HG02588 (cell line): Measurements from ENCODE around the gene HERPUD1.
A peak's percentile ranks its signal among the peaks of the same experiment; 100 is the strongest.

Source experiments
- ATAC-seq: cut with Tn5 transposase; IDR thresholded peaks from one replicate; pipeline ENCODE4 v1.9.1; 2021; ENCODE audit warnings: mild to moderate bottlenecking, moderate library complexity; ENCODE audit not compliant: unreplicated experiment

The HERPUD1 gene

GRCh38 chr16:56910654-56911539 lies 21.0 kb upstream of the HERPUD1 start:
- ATAC-seq, result no peak

- peak; percentile 67 for ATAC-seq
Observed at GRCh38 chr16:56911771-56912571, 20.0 kb upstream of the HERPUD1 start.

DNA sequence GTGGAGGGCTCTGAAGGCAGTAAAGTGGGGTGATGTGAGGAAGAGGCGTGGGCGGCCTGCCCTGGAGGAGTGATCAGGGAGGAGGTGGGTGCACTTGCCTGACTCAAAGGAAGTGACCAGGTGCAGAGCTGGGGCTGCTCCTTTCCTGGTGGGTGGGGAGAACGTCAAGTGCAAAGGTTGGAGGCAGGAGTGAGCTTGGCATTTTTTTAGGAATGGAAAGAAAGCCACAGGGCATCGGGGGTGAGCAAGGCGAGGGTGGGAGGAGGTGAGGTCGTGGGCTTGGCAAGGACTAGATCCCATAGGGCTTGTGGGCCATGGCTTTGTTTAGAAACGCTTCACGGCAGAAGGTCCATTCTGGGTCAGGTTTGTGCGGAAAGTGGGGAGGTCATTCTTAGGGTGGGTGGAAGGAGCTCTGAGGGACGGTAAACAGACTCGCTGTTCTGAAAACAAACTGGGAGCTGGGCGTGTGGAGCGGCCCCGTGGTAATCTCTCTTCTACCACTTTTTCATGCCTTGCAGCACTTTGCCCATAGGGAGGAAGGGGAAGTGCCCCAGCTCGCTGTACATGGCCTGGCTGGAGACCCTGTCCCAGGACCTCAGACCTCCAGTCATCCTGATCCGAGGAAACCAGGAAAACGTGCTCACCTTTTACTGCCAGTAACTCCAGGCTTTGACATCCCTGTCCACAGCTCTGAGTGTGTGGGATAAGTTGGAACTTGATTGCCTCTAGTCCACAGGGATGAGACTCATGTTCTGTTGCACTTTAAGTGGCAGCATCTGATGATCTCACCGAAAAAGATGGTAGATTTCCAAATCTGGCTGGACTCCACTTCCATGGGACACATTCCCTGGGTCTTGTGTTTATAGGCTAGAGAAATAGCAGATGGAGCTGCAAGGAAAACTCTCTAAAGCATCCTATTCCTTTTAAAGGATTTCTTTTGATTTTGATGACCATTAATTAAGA lies 18.9 kb upstream of the HERPUD1 start:
- ATAC-seq, result no peak

DNA sequence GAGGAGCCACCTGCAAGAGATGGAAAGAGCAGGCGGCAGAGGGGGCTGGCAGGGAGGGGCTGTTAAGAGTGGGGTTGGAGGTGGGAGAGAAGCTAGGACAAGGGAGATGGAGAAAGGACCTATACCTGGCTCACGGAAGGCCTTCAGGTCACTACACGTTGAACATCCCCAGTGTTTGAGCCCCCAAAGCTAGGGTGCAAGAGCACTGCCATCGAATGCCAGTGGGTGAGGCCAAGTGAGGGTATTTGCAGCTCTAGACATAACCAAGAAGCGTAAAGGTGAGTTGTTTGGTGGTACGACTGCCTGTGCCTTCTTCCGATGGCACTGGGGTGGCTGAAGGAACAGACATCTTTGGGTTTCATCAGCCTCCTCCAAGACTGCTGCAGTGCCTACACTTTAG lies 17.0 kb upstream of the HERPUD1 start:
- no peak for ATAC-seq

GRCh38 chr16:56915336-56916119 lies 16.4 kb upstream of the HERPUD1 start:
- ATAC-seq, result no peak

DNA sequence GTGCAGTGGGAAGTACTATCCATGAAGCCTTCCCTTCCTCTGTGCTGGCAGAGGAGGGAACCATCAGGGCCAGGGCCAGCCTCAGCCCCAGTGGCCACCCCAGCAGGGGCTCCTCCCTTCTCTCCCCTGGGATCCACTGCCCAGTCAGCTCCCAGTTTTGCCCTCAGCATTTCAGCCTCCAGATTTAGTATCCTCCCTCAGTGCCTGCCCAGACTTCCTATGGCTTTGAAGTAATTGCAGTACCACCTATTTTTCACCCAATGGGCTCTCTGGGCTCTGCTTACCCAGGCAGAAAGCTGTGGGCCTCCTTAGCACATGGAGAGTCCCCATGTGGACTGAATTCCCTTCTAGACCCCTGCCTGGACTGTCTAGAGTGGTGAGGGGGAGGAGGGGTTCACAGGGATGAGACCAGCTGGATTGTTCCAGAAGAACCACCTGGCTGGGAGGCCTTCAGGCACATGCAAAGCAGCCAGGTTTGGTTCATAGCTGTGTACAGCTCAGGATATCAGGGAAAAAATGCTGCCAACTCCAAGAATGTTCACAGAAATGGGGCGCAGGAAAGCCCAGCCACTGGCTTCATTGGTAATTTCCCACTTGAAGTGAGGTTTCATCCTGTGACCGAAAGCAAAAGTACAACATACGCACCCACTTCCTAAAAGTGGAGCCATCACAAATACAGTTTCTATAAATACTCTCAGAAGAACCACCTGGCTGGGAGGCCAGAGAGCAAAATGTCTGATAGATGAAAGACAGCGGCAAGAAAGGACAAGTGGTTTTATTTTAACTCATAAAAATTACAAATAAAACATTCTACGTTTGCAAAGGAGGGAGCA lies 15.2 kb upstream of the HERPUD1 start:
- peak; percentile 71 for ATAC-seq

DNA sequence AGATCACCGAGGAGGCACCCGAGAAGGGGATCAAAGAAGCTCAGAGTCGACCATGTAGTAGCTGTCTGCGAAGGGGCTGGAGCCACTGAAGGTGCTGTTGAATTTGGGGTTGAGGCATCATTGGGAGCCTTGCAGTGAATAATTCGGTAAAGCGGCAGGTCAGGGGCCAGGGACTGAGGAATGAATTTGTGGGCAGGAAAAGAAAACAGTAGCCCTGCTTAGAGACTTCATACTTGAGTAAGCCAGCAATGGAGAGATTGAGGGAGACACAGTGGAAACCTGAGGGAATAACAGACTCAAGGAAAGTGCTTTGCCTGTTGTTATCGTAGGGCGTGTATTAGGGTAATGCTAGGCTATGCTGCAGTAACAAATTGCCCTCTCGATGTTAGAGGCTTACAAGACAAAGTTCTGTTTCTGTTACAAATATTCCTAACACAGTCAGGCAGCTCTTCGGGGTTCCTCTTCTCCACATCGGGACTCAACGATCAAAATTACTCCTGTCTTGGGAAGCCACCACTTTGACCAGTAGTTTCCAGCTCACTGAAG lies 13.4 kb upstream of the HERPUD1 start:
- no peak for ATAC-seq

GRCh38 chr16:56919099-56919800 lies 12.7 kb upstream of the HERPUD1 start:
- ATAC-seq, result no peak

GRCh38 chr16:56921571-56921970 lies 10.4 kb upstream of the HERPUD1 start:
- ATAC-seq, result no peak

DNA sequence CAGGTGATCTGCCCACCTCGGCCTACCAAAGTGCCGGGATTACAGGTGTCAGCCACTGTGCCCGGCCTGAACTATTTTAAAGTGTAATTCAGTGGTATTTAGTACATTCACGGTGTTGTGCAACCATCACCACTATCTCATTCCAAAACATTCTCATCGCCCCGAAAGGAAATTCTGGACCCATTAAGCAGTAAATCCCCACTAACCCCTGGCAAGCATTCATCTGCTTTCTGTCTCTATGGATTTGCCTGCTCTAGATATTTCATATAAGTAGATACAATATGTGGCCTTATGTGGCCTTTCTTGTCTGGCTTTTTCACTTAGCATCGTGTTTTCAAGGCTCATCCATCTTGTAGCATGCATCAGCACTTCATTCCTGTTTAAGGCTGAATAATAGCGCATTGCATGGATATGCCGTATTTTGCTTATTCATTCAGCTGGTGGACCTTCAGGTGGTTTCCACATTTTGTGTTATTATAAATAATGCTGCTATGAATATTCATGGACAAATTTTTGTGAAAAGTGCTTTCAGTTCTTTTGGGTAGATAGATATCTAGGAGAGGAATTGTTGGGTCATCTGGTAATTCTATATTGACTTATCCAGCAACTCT lies 8.4 kb upstream of the HERPUD1 start:
- no peak for ATAC-seq

DNA sequence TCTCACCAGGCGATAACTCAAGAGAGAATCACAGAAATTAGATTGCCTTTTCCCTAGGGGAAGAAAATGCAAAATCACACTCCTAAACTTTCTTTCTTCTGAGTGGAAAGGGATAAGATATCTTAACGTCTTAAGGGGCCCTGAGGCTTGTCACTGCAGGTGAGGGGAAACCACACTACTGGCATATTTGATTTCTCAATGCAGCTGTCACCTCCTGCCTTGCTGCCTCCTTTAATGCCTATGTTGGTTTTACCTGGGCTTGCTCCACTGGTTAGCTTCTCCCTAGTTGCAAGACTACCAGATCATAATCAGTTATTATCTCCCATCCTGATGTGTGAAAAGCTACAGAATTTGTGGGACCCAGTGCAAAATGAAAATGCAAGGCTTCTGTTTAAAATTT lies 4.5 kb upstream of the HERPUD1 start:
- ATAC-seq, result no peak

DNA sequence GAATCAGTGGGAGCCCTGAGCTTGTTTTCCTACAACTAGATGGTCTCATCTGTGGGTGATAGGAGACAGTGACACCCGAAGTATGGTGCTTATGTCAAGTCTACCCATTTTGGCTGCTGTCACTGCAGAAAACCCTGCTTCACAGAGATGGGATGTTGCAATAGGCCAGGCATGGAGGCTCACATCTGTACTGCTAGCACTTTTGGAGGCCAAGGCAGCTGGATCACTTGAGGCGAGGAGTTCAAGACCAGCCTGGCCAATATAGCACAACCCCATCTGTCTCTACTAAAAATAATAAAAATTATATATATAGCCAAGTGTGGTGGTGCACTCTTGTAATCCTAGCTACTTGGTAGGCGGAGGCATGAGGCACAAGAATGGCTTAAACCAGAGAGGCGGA lies 2.3 kb upstream of the HERPUD1 start:
- no peak for ATAC-seq

DNA sequence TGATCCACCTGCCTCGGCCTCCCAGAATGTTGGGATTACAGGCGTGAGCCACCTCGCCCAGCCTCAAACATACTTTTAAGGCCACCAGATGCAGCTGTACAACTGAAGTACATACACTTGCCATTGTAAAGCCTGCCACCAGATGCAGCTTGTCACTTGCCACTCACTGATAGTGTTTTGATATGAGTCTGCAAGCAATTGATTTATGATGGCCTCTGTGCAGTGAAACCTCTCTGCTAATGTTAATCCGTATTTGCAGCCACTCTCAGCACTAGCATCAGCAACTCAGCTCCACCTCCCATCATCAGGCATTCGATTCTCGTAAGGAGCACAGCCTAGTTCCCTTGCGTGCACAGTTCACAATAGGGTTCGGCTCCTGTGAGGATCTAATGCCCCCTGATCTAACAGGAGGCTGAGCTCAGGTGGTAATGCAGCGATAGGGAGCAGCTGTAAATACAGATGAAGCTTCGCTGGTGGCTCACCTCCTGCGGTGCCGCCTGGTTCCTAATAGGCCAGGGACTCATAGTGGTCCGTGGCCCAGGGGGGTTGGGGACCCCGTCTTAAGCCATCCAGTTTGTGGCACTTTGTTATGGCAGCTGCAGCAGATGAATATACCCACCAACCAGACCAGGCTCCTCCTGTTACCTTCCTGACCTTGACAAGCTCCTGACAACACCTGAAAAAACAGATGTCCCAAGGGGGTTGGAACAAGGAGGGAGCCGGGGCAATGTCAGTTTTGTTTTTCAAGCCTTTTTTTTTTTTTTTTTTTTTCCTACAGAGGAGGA lies 1.3 kb upstream of the HERPUD1 start:
- no peak for ATAC-seq

GRCh38 chr16:56931271-56931891 lies 561 bp upstream of the HERPUD1 start:
- ATAC-seq, result peak; percentile 38

DNA sequence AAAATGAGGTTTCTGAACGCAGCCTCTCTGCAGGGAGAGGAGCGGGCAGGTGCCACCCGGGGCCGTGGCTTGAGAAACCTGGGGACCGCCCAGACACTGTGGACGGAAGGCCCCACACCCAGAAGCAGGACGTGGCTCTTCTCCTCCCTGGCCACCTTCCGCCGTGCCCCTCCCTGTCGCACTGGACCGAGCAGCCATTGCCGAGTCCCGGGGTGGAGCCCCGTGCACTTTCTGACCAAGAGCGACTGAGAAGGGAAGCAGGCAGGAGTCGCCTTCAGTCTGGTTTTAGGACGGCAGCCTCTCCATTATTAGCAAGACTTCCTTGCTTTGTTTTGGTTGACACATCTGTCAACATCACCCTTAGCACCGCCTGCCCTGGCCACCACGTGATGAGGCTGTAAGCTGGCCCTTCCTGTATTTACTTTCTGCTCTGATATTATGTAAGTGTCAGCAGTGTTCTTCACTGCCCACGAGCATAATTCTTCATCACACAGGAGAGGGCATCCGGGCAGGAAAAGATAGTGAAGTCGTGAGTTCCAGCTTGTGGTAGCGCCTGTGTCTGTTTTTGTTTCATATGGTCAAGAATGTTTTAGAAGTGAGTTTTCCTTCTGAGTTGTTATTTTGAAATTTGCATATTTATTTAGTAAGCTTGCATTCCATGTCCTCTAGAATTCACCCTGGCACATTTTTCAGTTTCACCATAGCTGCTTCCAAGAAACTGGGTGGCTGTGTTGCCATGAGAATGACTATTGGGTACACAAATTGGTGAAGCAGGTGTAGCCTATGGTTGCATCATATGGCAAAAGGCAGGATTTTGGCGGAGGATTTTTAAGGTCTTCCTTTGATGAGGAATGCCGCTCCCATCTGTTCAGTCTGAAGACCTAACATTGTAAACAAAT lies 1.0 kb downstream of the HERPUD1 start:
- no peak for ATAC-seq
